Hepatocyte (in vitro differentiated cells): Measurements from ENCODE around the gene TPX2. TPM values are rescaled to one million over a fixed set of nuclear protein-coding genes. Genes with fewer than 3 reads are reported as not detected.

ENCODE experiments used
- DNase-seq: peaks from one replicate; pipeline ENCODE4 v3.0.0-alpha.2; 2016; ENCODE audit warnings: low spot score
- H2AFZ ChIP-seq: fragments of 200-600 bp; sonication (generic); 2 replicates; pipeline ENCODE4 v1.6.0; 2016; ENCODE audit warnings: antibody characterized with exemption, mild to moderate bottlenecking
- H3K27ac ChIP-seq: fragments of 200-600 bp; sonication (generic); 2 replicates; pipeline ENCODE4 v1.5.1; 2016; ENCODE audit warnings: mild to moderate bottlenecking
- H3K27me3 ChIP-seq: fragments of 200-600 bp; sonication (generic); 2 replicates; pipeline ENCODE4 v1.6.1; 2016
- H3K36me3 ChIP-seq: fragments of 200-600 bp; sonication (generic); replicated peaks from 2 replicates; pipeline ENCODE4 v1.5.1; 2016; ENCODE audit warnings: low read depth; ENCODE audit not compliant: insufficient read depth
- H3K4me1 ChIP-seq: fragments of 200-600 bp; sonication (generic); 2 replicates; pipeline ENCODE4 v1.5.1; 2016; ENCODE audit warnings: mild to moderate bottlenecking, moderate library complexity; ENCODE audit not compliant: insufficient read depth
- H3K4me2 ChIP-seq: fragments of 200-600 bp; sonication (generic); 2 replicates; pipeline ENCODE4 v1.6.0; 2016
- H3K4me3 ChIP-seq: fragments of 200-600 bp; sonication (generic); 2 replicates; pipeline ENCODE4 v1.5.1; 2016; ENCODE audit warnings: mild to moderate bottlenecking
- H3K79me2 ChIP-seq: fragments of 200-600 bp; sonication (generic); 2 replicates; pipeline ENCODE4 v1.6.0; 2017; ENCODE audit warnings: mild to moderate bottlenecking
- H3K9me2 ChIP-seq: fragments of 200-600 bp; sonication (generic); replicated peaks from 2 replicates; pipeline ENCODE4 v1.6.0; 2017; ENCODE audit warnings: mild to moderate bottlenecking; ENCODE audit not compliant: insufficient read depth
- H3K9me3 ChIP-seq: fragments of 200-600 bp; sonication (generic); 2 replicates; pipeline ENCODE4 v1.5.1; 2016; ENCODE audit warnings: low read depth, mild to moderate bottlenecking
- H4K20me1 ChIP-seq: fragments of 200-600 bp; sonication (generic); 2 replicates; pipeline ENCODE4 v1.6.0; 2016; ENCODE audit warnings: mild to moderate bottlenecking; ENCODE audit not compliant: insufficient read depth, poor library complexity, severe bottlenecking
- CTCF ChIP-seq: fragments of 200-600 bp; sonication (generic); IDR thresholded peaks from 2 replicates; pipeline ENCODE4 v1.5.1; 2016; ENCODE audit warnings: antibody characterized with exemption, mild to moderate bottlenecking; ENCODE audit not compliant: poor library complexity
- EZH2 ChIP-seq: fragments of 200-600 bp; sonication (generic); IDR thresholded peaks from 2 replicates; pipeline ENCODE4 v1.6.1; 2016; ENCODE audit warnings: antibody characterized with exemption, mild to moderate bottlenecking, borderline replicate concordance
- EZH2phosphoT487 ChIP-seq: fragments of 200-600 bp; sonication (generic); IDR thresholded peaks from one replicate; pipeline ENCODE4 v1.6.1; 2018; ENCODE audit warnings: antibody characterized with exemption, mild to moderate bottlenecking, low read depth, moderate library complexity; ENCODE audit not compliant: unreplicated experiment, severe bottlenecking
- WGBS: methylation state at CpG from one replicate; pipeline ENCODE4 v1.1.6; 2016; ENCODE audit warnings: low lambda C conversion rate; ENCODE audit errors: missing lambda C conversion rate; 5-methylcytosine and 5-hydroxymethylcytosine counted together
- polyA plus RNA-seq: library from polyadenylated mRNA; unstranded; fragments of >200 nt; fragmentation: Nextera tagmentation; extraction: Ambion mirVana; gene quantifications from 2 replicates; pipeline ENCODE4 v1.2.1, GENCODE V29; 2016
- total RNA-seq: library from RNA; depleted of rRNA; stranded (reverse); fragments of >200 nt; gene quantifications from 2 replicates; pipeline ENCODE4 v1.2.3, GENCODE V29; 2014

TPX2 gene
- total and polyA plus RNA-seq, 2 experiments from 2014 or later: 16.3 to 23.9 TPM

- peak; percentile 80 for DNase-seq
- Histone ChIP-seq H3K27ac (peak overlapping the region; percentile 98), H3K9me3 (no peaks in the 10 kb centered on the region), H3K4me2 (peak overlapping the region; percentile 91), H3K4me3 (peak overlapping the region; percentile 6), H3K9me2 (no peaks in the 10 kb centered on the region), H3K36me3 (no peaks in the 10 kb centered on the region), H3K79me2 (peaks cover 87% of the 10 kb centered on the region), H2AFZ (no peak overlapping the region), H3K27me3 (no peaks in the 10 kb centered on the region), H3K4me1 (peaks cover 47% of the 10 kb centered on the region), H4K20me1 (no peaks in the 10 kb centered on the region)
- 67% methylated on average over 6 of the region's 6 CpGs for WGBS
- no peak for TF ChIP-seq EZH2
- TF ChIP-seq CTCF: no peak
- TF ChIP-seq EZH2phosphoT487: no peak
Measured at GRCh38 chr20:31718952-31719643, 20.0 kb upstream of the TPX2 start.

- peak overlapping the region; percentile 98 for H3K27ac ChIP-seq
- H2AFZ ChIP-seq: no peak overlapping the region
- peak; percentile 72 for DNase-seq
- H3K4me3 ChIP-seq: peak overlapping the region; percentile 56
- H3K27me3 ChIP-seq: no peaks in the 10 kb centered on the region
- WGBS: 29% methylated on average over 2 of the region's 2 CpGs
- peaks cover 79% of the 10 kb centered on the region for H3K79me2 ChIP-seq
- H3K9me2 ChIP-seq: no peaks in the 10 kb centered on the region
- TF ChIP-seq CTCF: no peak
- no peak for TF ChIP-seq EZH2
- no peaks in the 10 kb centered on the region for H3K9me3 ChIP-seq
- H4K20me1 ChIP-seq: no peaks in the 10 kb centered on the region
- H3K36me3 ChIP-seq: no peaks in the 10 kb centered on the region
- peak overlapping the region; percentile 91 for H3K4me2 ChIP-seq
- peaks cover 47% of the 10 kb centered on the region for H3K4me1 ChIP-seq
Measured at GRCh38 chr20:31719644-31720485, 19.2 kb upstream of the TPX2 start.

DNA sequence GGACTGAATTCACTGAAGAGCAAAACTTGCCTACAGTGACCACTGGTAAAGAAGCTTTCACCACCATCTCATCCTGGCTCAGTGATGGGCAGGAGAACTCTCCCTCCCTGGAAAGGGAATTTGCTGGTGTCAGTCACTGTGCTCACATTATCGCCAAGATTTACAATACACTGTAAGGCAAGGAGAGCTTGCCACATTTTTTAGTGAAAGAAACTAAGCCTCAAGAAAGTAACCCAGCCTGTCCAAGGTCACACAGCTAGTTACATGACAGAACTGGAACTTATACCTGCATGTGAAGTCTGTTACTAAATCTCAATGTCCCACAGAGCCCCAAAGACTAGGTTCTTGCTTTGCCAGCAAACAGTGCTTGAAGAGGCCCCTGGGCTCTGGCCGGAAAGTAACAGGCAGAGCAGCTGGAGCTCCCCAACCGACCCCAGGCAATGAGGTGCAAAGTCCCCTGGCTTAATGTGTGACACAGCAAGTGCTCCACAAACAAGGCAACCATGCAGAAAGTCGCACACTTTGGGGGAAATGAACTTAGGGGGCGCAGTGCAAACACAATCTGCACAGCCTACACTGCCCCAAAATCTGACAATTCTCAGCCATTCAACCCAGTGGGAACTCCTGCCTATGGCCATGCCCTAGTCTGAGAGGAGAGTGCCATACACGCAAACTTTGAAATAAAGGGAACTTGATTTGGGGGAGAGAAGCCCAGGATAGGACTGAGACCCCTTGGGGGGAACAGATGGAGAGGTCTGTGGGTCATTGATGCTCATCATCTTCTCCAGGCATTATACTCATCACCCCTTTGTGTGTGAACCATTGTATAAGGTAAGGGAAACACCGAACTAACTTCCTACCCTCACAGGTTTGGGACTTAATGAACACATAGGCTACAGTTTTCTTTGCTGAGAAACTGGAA, 18.3 kb upstream of the TPX2 start:
- DNase-seq: peak; percentile 78

More for the DNA sequence above, 18.3 kb upstream of the TPX2 start:
- Histone ChIP-seq H3K27ac (peak overlapping the region; percentile 98), H4K20me1 (no peaks in the 10 kb centered on the region), H3K36me3 (no peaks in the 10 kb centered on the region), H3K9me2 (no peaks in the 10 kb centered on the region), H3K9me3 (no peaks in the 10 kb centered on the region), H3K4me2 (peak overlapping the region; percentile 91), H3K4me1 (peaks cover 47% of the 10 kb centered on the region), H2AFZ (no peak overlapping the region), H3K4me3 (peak overlapping the region; percentile 56), H3K79me2 (peaks cover 70% of the 10 kb centered on the region), H3K27me3 (no peaks in the 10 kb centered on the region)
- 36% methylated on average over 7 of the region's 7 CpGs for WGBS
- TF ChIP-seq EZH2phosphoT487: no peak
- no peak for TF ChIP-seq EZH2
- no peak for TF ChIP-seq CTCF
